H1 (cell line): ENCODE results near the gene SEC16A. TPM values are rescaled to one million over a fixed set of nuclear protein-coding genes. Genes with fewer than 3 reads are reported as not detected.

Source experiments
- CBX8 ChIP-seq: fragments of 300-800, 300-1000 bp; sonication (generic); IDR thresholded peaks from 2 replicates; pipeline ENCODE4 v1.7.1; 2016; ENCODE audit warnings: low read depth, low read length, borderline replicate concordance
- CHD1 ChIP-seq: IDR thresholded peaks from 2 replicates; pipeline ENCODE4 v1.6.1; 2012; ENCODE audit warnings: low read depth, low read length, improper control_type of control experiment
- CTCF ChIP-seq, 3 experiments: IDR thresholded peaks; 1 replicate in 2 of 3; 2 replicates in 1 of 3; pipeline versions ENCODE4 v1.5.1 to v1.6.1; 2011; ENCODE audit warnings: low read length in 3 of 3, mild to moderate bottlenecking in 3 of 3, inconsistent platforms in 2 of 3, low read depth in 1 of 3, moderate library complexity in 1 of 3; ENCODE audit not compliant: insufficient read depth in 1 of 3; ENCODE audit errors: control extremely low read depth in 1 of 3
- GTF2F1 ChIP-seq: IDR thresholded peaks from 2 replicates; pipeline ENCODE4 v1.6.1; 2012; ENCODE audit warnings: low read depth, low read length, improper control_type of control experiment, borderline replicate concordance
- JUND ChIP-seq: IDR thresholded peaks from 2 replicates; pipeline ENCODE4 v1.6.1; 2011; ENCODE audit warnings: mild to moderate bottlenecking, improper control_type of control experiment, low read length
- PHF8 ChIP-seq: fragments of 200-600 bp; sonication (generic); conservative IDR thresholded peaks from 2 replicates; pipeline ENCODE4 v1.7.1; 2012; ENCODE audit warnings: low read depth, mild to moderate bottlenecking, inconsistent platforms, low read length, moderate library complexity
- POLR2A ChIP-seq, 2 experiments: IDR thresholded peaks; 1 replicate in 1 of 2; 2 replicates in 1 of 2; pipeline ENCODE4 v1.6.1; 2011; ENCODE audit warnings: low read depth in 2 of 2, low read length in 2 of 2, mild to moderate bottlenecking in 2 of 2; ENCODE audit errors: control extremely low read depth in 1 of 2
- SIRT6 ChIP-seq: IDR thresholded peaks from one replicate; pipeline ENCODE4 v1.7.1; 2012; ENCODE audit warnings: low read length, inconsistent platforms
- TBP ChIP-seq: IDR thresholded peaks from 2 replicates; pipeline ENCODE4 v1.6.1; 2011; ENCODE audit warnings: low read depth, low read length, improper control_type of control experiment
- polyA plus RNA-seq, 7 experiments: library from polyadenylated mRNA; depleted of rRNA in 3 of 7; stranded (reverse) in 5 of 7; unstranded in 2 of 7; fragments of >200 nt in 5 of 7; fragments of 200-250 nt in 2 of 7; gene quantifications; 1 replicate in 5 of 7; 2 replicates in 1 of 7; 4 replicates in 1 of 7; pipeline versions ENCODE4 v1.2.1 to v1.2.3, GENCODE V29; 2011 to 2013; ENCODE audit warnings: missing spikeins in 2 of 7, mixed read lengths in 2 of 7
- total RNA-seq: library from RNA; stranded (reverse); fragmentation: NEBNext Ultra II Directional; extraction: Animal tissue kit (Norgen Biotek cat#: 25700); gene quantifications from 2 replicates; pipeline ENCODE4 v1.2.1, GENCODE V29; 2021
- TF ChIP-seq, protein P1 (sequence below): fragments of 300-600 bp; sonication (generic); IDR thresholded peaks from 2 replicates; pipeline ENCODE4 v1.7.1; 2012; ENCODE audit warnings: low read length, moderate library complexity, mild to moderate bottlenecking, inconsistent platforms; ENCODE audit not compliant: insufficient replicate concordance

Gene SEC16A
- total and polyA plus RNA-seq, 2 of the 8 experiments (the other 6 are each of a cell fraction or from before 2014, with no cell fraction given), result 21.6 to 49.0 TPM

DNA sequence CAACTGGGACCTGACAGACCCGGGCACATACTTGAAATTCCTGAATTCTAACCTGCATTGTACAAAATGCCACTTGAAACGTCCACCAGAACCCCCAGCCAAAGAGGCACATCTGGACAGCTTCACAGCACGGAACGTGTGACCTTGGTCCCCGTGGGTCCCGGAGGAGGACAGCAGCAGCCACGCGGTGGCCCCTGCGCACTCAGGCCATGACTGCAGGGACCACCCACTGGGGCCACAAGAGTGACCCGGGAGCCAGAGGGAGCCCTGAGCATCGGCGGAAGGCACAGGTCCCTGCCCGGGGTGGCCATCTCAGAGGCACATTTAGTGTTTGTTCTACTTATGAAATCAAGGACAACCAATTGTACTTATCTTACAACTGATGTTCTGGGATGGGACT, 80.8 kb downstream of the SEC16A start (continued):
- TF ChIP-seq, protein P1, sequence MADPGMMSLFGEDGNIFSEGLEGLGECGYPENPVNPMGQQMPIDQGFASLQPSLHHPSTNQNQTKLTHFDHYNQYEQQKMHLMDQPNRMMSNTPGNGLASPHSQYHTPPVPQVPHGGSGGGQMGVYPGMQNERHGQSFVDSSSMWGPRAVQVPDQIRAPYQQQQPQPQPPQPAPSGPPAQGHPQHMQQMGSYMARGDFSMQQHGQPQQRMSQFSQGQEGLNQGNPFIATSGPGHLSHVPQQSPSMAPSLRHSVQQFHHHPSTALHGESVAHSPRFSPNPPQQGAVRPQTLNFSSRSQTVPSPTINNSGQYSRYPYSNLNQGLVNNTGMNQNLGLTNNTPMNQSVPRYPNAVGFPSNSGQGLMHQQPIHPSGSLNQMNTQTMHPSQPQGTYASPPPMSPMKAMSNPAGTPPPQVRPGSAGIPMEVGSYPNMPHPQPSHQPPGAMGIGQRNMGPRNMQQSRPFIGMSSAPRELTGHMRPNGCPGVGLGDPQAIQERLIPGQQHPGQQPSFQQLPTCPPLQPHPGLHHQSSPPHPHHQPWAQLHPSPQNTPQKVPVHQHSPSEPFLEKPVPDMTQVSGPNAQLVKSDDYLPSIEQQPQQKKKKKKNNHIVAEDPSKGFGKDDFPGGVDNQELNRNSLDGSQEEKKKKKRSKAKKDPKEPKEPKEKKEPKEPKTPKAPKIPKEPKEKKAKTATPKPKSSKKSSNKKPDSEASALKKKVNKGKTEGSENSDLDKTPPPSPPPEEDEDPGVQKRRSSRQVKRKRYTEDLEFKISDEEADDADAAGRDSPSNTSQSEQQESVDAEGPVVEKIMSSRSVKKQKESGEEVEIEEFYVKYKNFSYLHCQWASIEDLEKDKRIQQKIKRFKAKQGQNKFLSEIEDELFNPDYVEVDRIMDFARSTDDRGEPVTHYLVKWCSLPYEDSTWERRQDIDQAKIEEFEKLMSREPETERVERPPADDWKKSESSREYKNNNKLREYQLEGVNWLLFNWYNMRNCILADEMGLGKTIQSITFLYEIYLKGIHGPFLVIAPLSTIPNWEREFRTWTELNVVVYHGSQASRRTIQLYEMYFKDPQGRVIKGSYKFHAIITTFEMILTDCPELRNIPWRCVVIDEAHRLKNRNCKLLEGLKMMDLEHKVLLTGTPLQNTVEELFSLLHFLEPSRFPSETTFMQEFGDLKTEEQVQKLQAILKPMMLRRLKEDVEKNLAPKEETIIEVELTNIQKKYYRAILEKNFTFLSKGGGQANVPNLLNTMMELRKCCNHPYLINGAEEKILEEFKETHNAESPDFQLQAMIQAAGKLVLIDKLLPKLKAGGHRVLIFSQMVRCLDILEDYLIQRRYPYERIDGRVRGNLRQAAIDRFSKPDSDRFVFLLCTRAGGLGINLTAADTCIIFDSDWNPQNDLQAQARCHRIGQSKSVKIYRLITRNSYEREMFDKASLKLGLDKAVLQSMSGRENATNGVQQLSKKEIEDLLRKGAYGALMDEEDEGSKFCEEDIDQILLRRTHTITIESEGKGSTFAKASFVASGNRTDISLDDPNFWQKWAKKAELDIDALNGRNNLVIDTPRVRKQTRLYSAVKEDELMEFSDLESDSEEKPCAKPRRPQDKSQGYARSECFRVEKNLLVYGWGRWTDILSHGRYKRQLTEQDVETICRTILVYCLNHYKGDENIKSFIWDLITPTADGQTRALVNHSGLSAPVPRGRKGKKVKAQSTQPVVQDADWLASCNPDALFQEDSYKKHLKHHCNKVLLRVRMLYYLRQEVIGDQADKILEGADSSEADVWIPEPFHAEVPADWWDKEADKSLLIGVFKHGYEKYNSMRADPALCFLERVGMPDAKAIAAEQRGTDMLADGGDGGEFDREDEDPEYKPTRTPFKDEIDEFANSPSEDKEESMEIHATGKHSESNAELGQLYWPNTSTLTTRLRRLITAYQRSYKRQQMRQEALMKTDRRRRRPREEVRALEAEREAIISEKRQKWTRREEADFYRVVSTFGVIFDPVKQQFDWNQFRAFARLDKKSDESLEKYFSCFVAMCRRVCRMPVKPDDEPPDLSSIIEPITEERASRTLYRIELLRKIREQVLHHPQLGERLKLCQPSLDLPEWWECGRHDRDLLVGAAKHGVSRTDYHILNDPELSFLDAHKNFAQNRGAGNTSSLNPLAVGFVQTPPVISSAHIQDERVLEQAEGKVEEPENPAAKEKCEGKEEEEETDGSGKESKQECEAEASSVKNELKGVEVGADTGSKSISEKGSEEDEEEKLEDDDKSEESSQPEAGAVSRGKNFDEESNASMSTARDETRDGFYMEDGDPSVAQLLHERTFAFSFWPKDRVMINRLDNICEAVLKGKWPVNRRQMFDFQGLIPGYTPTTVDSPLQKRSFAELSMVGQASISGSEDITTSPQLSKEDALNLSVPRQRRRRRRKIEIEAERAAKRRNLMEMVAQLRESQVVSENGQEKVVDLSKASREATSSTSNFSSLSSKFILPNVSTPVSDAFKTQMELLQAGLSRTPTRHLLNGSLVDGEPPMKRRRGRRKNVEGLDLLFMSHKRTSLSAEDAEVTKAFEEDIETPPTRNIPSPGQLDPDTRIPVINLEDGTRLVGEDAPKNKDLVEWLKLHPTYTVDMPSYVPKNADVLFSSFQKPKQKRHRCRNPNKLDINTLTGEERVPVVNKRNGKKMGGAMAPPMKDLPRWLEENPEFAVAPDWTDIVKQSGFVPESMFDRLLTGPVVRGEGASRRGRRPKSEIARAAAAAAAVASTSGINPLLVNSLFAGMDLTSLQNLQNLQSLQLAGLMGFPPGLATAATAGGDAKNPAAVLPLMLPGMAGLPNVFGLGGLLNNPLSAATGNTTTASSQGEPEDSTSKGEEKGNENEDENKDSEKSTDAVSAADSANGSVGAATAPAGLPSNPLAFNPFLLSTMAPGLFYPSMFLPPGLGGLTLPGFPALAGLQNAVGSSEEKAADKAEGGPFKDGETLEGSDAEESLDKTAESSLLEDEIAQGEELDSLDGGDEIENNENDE, result no peak
- TF ChIP-seq JUND (no peak), GTF2F1 (no peak), CHD1 (no peak), PHF8 (no peak), CBX8 (no peak), TBP (no peak), CTCF (IDR thresholded peaks at IDR 0.05; ENCODE audit: control extremely low read depth in 1 of 3, insufficient read depth in 1 of 3, low read depth in 1 of 3, low read length in 3 of 3) (no peak), POLR2A (IDR thresholded peaks at IDR 0.05; ENCODE audit: control extremely low read depth in 1 of 2, low read depth in 2 of 2, low read length in 2 of 2) (no peak), SIRT6 (no peak)
